ENCODE measurements around the gene SLC7A6. TPM values are rescaled to one million over a fixed set of nuclear protein-coding genes. Genes with fewer than 3 reads are reported as not detected.

SLC7A6 gene
- polyA plus RNA-seq, 2 of the 4 experiments (the other 2 are of a cell fraction), result 31.1 to 32.9 TPM

DNA sequence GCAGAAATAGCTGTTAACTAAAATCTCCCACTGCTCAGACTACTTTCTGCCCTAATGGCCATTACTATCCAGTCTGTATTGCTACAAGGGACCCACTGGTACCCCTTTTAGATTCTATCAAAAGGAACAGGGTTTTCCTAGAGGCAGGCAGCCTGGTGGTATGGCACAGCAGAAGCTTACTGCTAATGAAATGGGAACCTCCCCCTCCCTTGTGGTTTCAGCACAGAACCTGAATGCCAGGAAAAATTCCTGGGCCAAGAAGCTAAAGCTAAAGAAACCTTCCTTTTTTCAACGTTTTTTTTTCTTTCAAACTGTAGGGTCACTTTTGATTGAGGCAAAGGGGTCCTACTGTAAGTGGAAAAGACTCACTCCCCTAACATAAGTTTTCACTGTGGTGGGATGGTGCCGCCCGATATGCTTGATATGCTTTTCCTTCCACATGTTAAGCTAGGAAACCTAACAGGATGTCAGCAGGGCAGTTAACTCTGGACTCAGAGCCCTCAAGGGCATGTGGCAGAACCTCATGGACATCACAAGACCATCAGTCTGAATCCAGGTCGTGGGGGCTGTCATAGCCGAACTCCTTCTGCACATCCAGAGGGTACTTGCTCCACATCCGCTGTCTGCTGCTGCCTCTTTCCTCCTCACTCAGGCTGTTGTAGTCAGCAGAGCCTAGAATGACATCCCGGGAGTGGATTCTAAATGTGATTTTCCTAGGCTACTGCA is 36.6 kb downstream of the SLC7A6 start:
- no peak overlapping the region for H3K4me3 ChIP-seq
- H3K4me1 ChIP-seq, result peaks cover 13% of the 10 kb centered on the region; the same call in 2 of the 3 replicates
- FAIRE-seq, result no peak
- no peak overlapping the region for H3K27ac ChIP-seq
- CTCF ChIA-PET, result interaction anchor here (0.7 to 2.7 kb wide), 8 partner anchors 10 to 220 kb away, joined by 3 to 24 read pairs (median 5); partner anchors contain the start of genes PRMT7, SLC7A6 and SLC7A6OS
- TF ChIP-seq HOXA7 (CRISPR knock-in tag; IDR thresholded peaks at IDR 0.05) (no peak), CTCF (IDR thresholded peaks at IDR 0.05) (no peak), HES2 (IDR thresholded peaks at IDR 0.05) (no peak), NPAS2 (CRISPR knock-in tag; IDR thresholded peaks at IDR 0.05; ENCODE audit: borderline replicate concordance) (no peak), ESRRA (IDR thresholded peaks at IDR 0.05; ENCODE audit: borderline replicate concordance, low read length) (no peak), NFE2L2 (conservative IDR thresholded peaks at IDR 0.05; ENCODE audit: low read length) (no peak), ZSCAN20 (CRISPR knock-in tag; IDR thresholded peaks at IDR 0.05) (no peak), JUNB (IDR thresholded peaks at IDR 0.05) (no peak), KDM1A (IDR thresholded peaks at IDR 0.05; ENCODE audit: low read depth) (no peak), ZNF302 (CRISPR knock-in tag; IDR thresholded peaks at IDR 0.05) (no peak), CEBPB (IDR thresholded peaks at IDR 0.05) (no peak), CHD4 (IDR thresholded peaks at IDR 0.05; ENCODE audit: borderline replicate concordance) (no peak), SMC3 (IDR thresholded peaks at IDR 0.05) (no peak)
- TF ChIP-seq, protein P1, sequence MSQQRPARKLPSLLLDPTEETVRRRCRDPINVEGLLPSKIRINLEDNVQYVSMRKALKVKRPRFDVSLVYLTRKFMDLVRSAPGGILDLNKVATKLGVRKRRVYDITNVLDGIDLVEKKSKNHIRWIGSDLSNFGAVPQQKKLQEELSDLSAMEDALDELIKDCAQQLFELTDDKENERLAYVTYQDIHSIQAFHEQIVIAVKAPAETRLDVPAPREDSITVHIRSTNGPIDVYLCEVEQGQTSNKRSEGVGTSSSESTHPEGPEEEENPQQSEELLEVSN (IDR thresholded peaks at IDR 0.05; ENCODE audit: borderline replicate concordance, low read depth), result no peak
- TF ChIP-seq, protein P2, sequence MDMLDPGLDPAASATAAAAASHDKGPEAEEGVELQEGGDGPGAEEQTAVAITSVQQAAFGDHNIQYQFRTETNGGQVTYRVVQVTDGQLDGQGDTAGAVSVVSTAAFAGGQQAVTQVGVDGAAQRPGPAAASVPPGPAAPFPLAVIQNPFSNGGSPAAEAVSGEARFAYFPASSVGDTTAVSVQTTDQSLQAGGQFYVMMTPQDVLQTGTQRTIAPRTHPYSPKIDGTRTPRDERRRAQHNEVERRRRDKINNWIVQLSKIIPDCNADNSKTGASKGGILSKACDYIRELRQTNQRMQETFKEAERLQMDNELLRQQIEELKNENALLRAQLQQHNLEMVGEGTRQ (IDR thresholded peaks at IDR 0.05), result no peak
- TF ChIP-seq, protein P3, sequence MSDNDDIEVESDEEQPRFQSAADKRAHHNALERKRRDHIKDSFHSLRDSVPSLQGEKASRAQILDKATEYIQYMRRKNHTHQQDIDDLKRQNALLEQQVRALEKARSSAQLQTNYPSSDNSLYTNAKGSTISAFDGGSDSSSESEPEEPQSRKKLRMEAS (IDR thresholded peaks at IDR 0.05), result no peak
- POLR2A ChIA-PET, result interaction anchor here (1.8 to 3.1 kb wide), 2 partner anchors 10 to 36 kb away, joined by 9 to 25 read pairs; partner anchors contain the start of genes PRMT7, SLC7A6 and SLC7A6OS
- ATAC-seq, result no peak
- DNase-seq (ENCODE audit: low read depth in 1 of 2, low spot score in 1 of 2), result no peak
- WGBS (ENCODE audit: missing lambda C conversion rate), result 78% methylated on average over 7 of the region's 7 CpGs
- no peak overlapping the region for H3K4me2 ChIP-seq
- H3K9me3 ChIP-seq, result no peaks in the 10 kb centered on the region

DNA sequence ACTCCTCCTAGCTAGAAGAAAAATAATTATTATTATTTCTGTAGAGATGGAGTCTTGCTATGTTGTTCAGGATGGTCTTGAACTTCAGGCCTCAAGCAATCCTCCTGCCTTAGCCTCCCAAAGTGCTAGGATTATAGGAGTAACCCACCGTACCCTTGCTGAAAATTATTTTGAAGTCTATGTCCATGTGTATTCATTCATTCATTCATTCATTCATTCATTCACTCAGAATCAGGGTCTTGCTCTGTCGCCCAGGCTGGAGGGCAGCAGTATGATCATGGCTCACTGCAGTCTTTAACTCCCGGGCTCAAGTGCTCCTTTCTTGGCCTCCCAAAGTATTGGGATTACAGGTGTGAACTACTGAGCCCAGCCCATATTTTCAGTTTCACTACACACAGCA is 42.3 kb downstream of the SLC7A6 start:
- ChIA-PET CTCF (interaction anchor here (0.8 to 3.5 kb wide), 4 partner anchors 10 to 786 kb away, joined by 3 to 16 read pairs (median 7); partner anchors contain the start of gene SLC7A6), POLR2A (no interaction called here)
- peaks cover 12% of the 10 kb centered on the region; the same call in 2 of the 3 replicates for H3K4me1 ChIP-seq
- no peak for DNase-seq (ENCODE audit: low read depth in 1 of 2, low spot score in 1 of 2)
- no peak overlapping the region for H3K27ac ChIP-seq
- no peak overlapping the region for H3K4me2 ChIP-seq
- H3K9me3 ChIP-seq, result no peaks in the 10 kb centered on the region
- ATAC-seq, result no peak
- FAIRE-seq, result no peak
- 95% methylated on average over 3 of the region's 3 CpGs for WGBS (ENCODE audit: missing lambda C conversion rate)
- TF ChIP-seq ESRRA (IDR thresholded peaks at IDR 0.05; ENCODE audit: borderline replicate concordance, low read length), result no peak
- no peak for TF ChIP-seq HOXA7 (CRISPR knock-in tag; IDR thresholded peaks at IDR 0.05)
- TF ChIP-seq RFX5 (IDR thresholded peaks at IDR 0.05), result no peak
- no peak for TF ChIP-seq TFCP2L1 (CRISPR knock-in tag; IDR thresholded peaks at IDR 0.05)
- no peak for TF ChIP-seq JUNB (IDR thresholded peaks at IDR 0.05)
- no peak for TF ChIP-seq POLR2AphosphoS2 (conservative IDR thresholded peaks at IDR 0.05; ENCODE audit: low read length)
- TF ChIP-seq, protein P4, sequence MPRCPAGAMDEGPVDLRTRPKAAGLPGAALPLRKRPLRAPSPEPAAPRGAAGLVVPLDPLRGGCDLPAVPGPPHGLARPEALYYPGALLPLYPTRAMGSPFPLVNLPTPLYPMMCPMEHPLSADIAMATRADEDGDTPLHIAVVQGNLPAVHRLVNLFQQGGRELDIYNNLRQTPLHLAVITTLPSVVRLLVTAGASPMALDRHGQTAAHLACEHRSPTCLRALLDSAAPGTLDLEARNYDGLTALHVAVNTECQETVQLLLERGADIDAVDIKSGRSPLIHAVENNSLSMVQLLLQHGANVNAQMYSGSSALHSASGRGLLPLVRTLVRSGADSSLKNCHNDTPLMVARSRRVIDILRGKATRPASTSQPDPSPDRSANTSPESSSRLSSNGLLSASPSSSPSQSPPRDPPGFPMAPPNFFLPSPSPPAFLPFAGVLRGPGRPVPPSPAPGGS (IDR thresholded peaks at IDR 0.05), result no peak
- no peak for TF ChIP-seq FOSL2 (IDR thresholded peaks at IDR 0.05)
- TF ChIP-seq FOSL2 (CRISPR knock-in tag; IDR thresholded peaks at IDR 0.05), result no peak
- TF ChIP-seq GATA3 (IDR thresholded peaks at IDR 0.05; ENCODE audit: borderline replicate concordance), result no peak
- no peak for TF ChIP-seq KDM5A (IDR thresholded peaks at IDR 0.05)
- no peak for TF ChIP-seq CHD4 (IDR thresholded peaks at IDR 0.05; ENCODE audit: borderline replicate concordance)
- TF ChIP-seq HEYL (CRISPR knock-in tag; IDR thresholded peaks at IDR 0.05), result no peak
- TF ChIP-seq EHF (CRISPR knock-in tag; IDR thresholded peaks at IDR 0.05), result no peak
- TF ChIP-seq, protein P3 (IDR thresholded peaks at IDR 0.05), result no peak
- TF ChIP-seq MAFK (IDR thresholded peaks at IDR 0.05; ENCODE audit: partially characterized antibody), result no peak
- no peak for TF ChIP-seq PHF8 (IDR thresholded peaks at IDR 0.05; ENCODE audit: borderline replicate concordance, low read depth)
- H3K4me3 ChIP-seq, result no peak overlapping the region
